ENCODE results near the gene CHID1. TPM values are rescaled to one million over a fixed set of nuclear protein-coding genes. Genes with fewer than 3 reads are reported as not detected.

The CHID1 gene
- total RNA-seq, 2 donors from 2014 or later: 33.9 to 44.2 TPM

Other genes with a start within 250 kb of the CHID1 start
- gene DEAF1, start 215.6 kb downstream of the CHID1 start, total RNA-seq: 10 to 100 TPM; 40.5 to 66.1 TPM
- gene TMEM80, start 215.0 kb downstream of the CHID1 start, total RNA-seq: 10 to 100 TPM; 17.0 to 17.8 TPM
- gene EPS8L2, start 204.6 kb downstream of the CHID1 start, total RNA-seq: 10 to 100 TPM; 11.4 to 15.7 TPM
- 100 to 1,000 TPM; 152 to 155 TPM for gene TALDO1, start 163.3 kb downstream of the CHID1 start, total RNA-seq
- 10 to 100 TPM; 31.9 to 34.4 TPM for gene GATD1, start 133.3 kb downstream of the CHID1 start, total RNA-seq
- 1 to 10 TPM; 1.4 to 1.6 TPM for gene CEND1, start 120.7 kb downstream of the CHID1 start, total RNA-seq
- 10 to 100 TPM; 30.8 to 40.2 TPM for gene SLC25A22, start 112.5 kb downstream of the CHID1 start, total RNA-seq
- gene PIDD1, start 105.6 kb downstream of the CHID1 start, total RNA-seq: 10 to 100 TPM; 25.2 to 34.2 TPM
- 1,000 to 10,000 TPM; 3,054 to 3,114 TPM for gene RPLP2, start 100.8 kb downstream of the CHID1 start, total RNA-seq
- gene PNPLA2, start 91.9 kb downstream of the CHID1 start, total RNA-seq: 10 to 100 TPM; 64.5 to 77.1 TPM
- gene CRACR2B, start 82.9 kb downstream of the CHID1 start, total RNA-seq: 10 to 100 TPM in 1 of 2 donors, 1 to 10 TPM in 1; 5.5 to 13.3 TPM
- gene CD151, start 77.9 kb downstream of the CHID1 start, total RNA-seq: 10 to 100 TPM; 35.4 to 42.2 TPM
- gene POLR2L, start 68.3 kb downstream of the CHID1 start, total RNA-seq: 10 to 100 TPM; 28.2 to 30.9 TPM
- 10 to 100 TPM; 12.2 to 14.9 TPM for gene TSPAN4, start 68.0 kb downstream of the CHID1 start, total RNA-seq
- gene AP2A2, start 15.1 kb upstream of the CHID1 start, total RNA-seq: 10 to 100 TPM; 49.5 to 57.0 TPM
- not detected for gene MUC6, start 125.9 kb upstream of the CHID1 start, total RNA-seq
- gene MUC2, start 164.1 kb upstream of the CHID1 start, total RNA-seq: not detected
- not detected for gene MUC5AC, start 247.1 kb upstream of the CHID1 start, total RNA-seq

All from activated T-cell treated with anti-CD3 and anti-CD28 coated beads, Interleukin-2, amount 50 U/mL, for 72 hours (primary cell).